Ovary (tissue), 9 donors: ENCODE data around the gene ANGPTL2. TPM values are rescaled to one million over a fixed set of nuclear protein-coding genes. Genes with fewer than 3 reads are reported as not detected.

ENCODE experiments used
- DNase-seq, 5 donors: peaks; one replicate each; pipeline ENCODE4 v3.0.0-alpha.2; 2019 to 2020
- H3K27ac ChIP-seq, 2 donors: fragments of 200-600 bp; one replicate each; pipeline versions ENCODE4 v1.5.1 to v1.8.0; 2019 to 2022
- H3K27me3 ChIP-seq: fragments of 200-600 bp; one replicate; pipeline ENCODE4 v1.8.0; 2022
- H3K36me3 ChIP-seq: fragments of 200-600 bp; sonication (generic); one replicate; pipeline ENCODE4 v1.5.1; 2019
- H3K4me1 ChIP-seq: one replicate; pipeline ENCODE4 v1.8.1; 2013; ENCODE audit warnings: mild to moderate bottlenecking, moderate library complexity; ENCODE audit not compliant: insufficient read depth
- H3K4me3 ChIP-seq: fragments of 200-600 bp; sonication (generic); one replicate; pipeline ENCODE4 v1.5.1; 2017
- H3K9me3 ChIP-seq, 2 donors: fragments of 200-600 bp in 1 of 2; sonication (generic) in 1 of 2; one replicate each; pipeline versions ENCODE4 v1.5.1 to v1.8.1; 2013 to 2019; ENCODE audit warnings: mild to moderate bottlenecking in 1 of 2, moderate library complexity in 1 of 2
- EP300 ChIP-seq: sonication (generic); formaldehyde crosslinking; IDR thresholded peaks from one replicate; pipeline ENCODE4 v1.6.1; 2017; ENCODE audit warnings: antibody characterized with exemption
- POLR2A ChIP-seq: fragments of 450-650 bp; IDR thresholded peaks from one replicate; pipeline ENCODE4 v1.6.1; 2017; ENCODE audit warnings: antibody characterized with exemption, mild to moderate bottlenecking, moderate library complexity
- WGBS, 3 donors: extraction: QIAGEN DNeasy Blood & Tissue Kit in 1 of 3; methylation state at CpG; one replicate each; pipeline versions ENCODE4 v1.1.5 to v1.1.7; 2013 to 2017; 5-methylcytosine and 5-hydroxymethylcytosine counted together
- intact Hi-C, 4 donors: fragments of 100-400 bp; cut with DNase I; formaldehyde crosslinking; loops; one replicate each; pipeline versions ENCODE4 v1.11.0 to v1.15.1; 2022 to 2023
- polyA plus RNA-seq, 2 donors: library from polyadenylated mRNA; stranded (reverse); fragments of 200-250 nt in 1 of 2; fragments of 350-450 nt in 1 of 2; fragmentation: Illumina TruSeq in 1 of 2; extraction: RNeasy Lipid Tissue Mini Kit (QIAGEN cat#74804) in 1 of 2; gene quantifications; one replicate each; pipeline ENCODE4 v1.2.3, GENCODE V29; 2013 to 2014
- total RNA-seq, 7 donors: library from RNA; depleted of rRNA in 2 of 7; stranded (reverse); fragments of >200 nt in 2 of 7; fragmentation: NEBNext Ultra II Directional in 3 of 7; extraction: Animal tissue kit (Norgen Biotek cat#: 25700) in 3 of 7; gene quantifications; one replicate each; pipeline versions ENCODE4 v1.1.0 to v1.2.4, GENCODE V29; 2016 to 2023
- TF ChIP-seq, protein P1 (sequence below), 3 donors: fragments of 450-650 bp in 2 of 3; fragments of 200-600 bp in 1 of 3; IDR thresholded peaks; one replicate each; pipeline versions ENCODE4 v1.5.1 to v1.8.0; 2016 to 2022; ENCODE audit warnings: antibody characterized with exemption in 3 of 3, mild to moderate bottlenecking in 1 of 3
- donor health status: DM: no; HTN: no; CAD: no; lungs with moderate emphysema.
- donor health status: DM: no; HTN: no; CAD: no.
- donor health status: Bipolar disorder and iron deficiency.
- donor health status: DM: yes; HTN: yes; CAD: no.
- donor health status: DM: no; HTN: no; CAD: no.
- donor health status: DM: yes; HTN: yes; CAD: no.

Gene ANGPTL2
- total and polyA plus RNA-seq, 9 donors, result 9.8 to 114 (median 64.1) TPM

DNA sequence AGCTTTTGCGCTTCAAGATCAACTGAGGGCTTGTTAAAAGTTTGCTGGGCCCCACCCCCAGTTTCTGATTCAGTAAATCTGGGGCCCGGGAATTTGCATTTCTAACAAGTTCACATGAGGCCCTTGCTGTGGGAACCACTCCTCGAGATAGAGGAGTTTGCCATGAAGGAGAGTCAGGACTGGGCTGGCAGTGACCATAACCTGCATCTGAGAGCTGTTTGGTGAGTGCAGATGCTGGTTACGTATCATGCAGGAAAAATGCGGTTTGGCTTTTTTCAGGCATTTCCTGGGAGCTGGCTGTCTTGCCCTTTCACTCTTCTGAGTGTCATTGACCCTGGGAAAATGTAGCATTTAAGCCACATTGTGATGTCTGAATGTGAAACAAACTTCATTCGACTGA lies 9.4 kb upstream of the ANGPTL2 start:
- Histone ChIP-seq H3K36me3 (no peaks in the 10 kb centered on the region), H3K4me3 (no peak overlapping the region), H3K9me3 (no peaks in the 10 kb centered on the region), H3K27me3 (no peaks in the 10 kb centered on the region), H3K27ac (no peak overlapping the region), H3K4me1 (peaks cover 12% of the 10 kb centered on the region)
- intact Hi-C loops, result loop anchor here in 1 of 4 donors (5.0 kb wide), 1 partner anchor 45 kb away; no protein-coding TSS in a partner anchor
- WGBS, 3 donors, result 49 to 58% (median 55%) methylated on average over 6 of the region's 6 CpGs
- TF ChIP-seq, protein P1, sequence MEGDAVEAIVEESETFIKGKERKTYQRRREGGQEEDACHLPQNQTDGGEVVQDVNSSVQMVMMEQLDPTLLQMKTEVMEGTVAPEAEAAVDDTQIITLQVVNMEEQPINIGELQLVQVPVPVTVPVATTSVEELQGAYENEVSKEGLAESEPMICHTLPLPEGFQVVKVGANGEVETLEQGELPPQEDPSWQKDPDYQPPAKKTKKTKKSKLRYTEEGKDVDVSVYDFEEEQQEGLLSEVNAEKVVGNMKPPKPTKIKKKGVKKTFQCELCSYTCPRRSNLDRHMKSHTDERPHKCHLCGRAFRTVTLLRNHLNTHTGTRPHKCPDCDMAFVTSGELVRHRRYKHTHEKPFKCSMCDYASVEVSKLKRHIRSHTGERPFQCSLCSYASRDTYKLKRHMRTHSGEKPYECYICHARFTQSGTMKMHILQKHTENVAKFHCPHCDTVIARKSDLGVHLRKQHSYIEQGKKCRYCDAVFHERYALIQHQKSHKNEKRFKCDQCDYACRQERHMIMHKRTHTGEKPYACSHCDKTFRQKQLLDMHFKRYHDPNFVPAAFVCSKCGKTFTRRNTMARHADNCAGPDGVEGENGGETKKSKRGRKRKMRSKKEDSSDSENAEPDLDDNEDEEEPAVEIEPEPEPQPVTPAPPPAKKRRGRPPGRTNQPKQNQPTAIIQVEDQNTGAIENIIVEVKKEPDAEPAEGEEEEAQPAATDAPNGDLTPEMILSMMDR (IDR thresholded peaks at IDR 0.05), result no peak
- TF ChIP-seq EP300 (no peak), POLR2A (no peak)
- DNase-seq, result peak in 3 of 5 donors; percentile 15 to 30 (median 21)

DNA sequence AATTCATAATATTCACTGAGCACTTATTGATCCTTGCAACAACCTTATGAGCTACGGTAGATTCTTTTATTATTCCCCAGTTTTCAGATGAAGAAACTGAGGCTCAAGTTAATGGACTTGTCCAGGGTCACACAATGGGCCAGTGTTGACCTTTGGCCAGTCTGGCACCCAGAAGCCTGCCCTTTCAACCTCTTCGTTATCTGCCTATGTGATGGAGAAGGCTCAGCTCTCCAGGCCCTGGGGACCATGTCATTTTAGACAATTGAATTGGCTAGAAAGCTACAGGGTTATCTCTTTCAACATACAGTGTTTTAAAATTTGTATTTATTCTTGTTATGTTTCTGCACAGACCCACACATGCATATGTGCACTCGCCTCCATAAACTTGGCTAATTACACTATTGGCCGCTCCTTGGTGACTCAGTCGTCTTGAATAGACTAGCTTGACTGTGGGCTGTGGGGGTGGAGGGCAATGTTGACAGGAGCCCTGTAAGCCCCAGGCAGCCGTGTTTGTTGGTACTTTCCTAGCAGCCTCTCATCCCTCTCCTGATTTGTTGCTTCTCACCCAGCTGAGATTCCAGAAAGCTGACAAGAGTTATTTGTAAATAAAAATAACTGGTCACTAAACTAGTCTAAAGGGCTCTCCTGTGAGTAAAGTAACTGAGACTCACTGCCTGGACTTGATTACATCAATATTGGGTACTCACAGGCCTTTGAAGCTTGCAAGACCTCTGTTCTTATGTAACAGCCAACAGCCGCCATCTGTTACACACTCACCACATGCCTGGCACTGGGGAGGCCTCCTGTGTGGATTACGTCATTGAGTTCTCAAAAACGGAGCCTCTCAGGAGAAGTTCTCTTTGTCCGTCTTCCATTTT lies 8.5 kb upstream of the ANGPTL2 start:
- H3K4me1 ChIP-seq, result peaks cover 12% of the 10 kb centered on the region
- no peaks in the 10 kb centered on the region for H3K36me3 ChIP-seq
- H3K9me3 ChIP-seq, result no peaks in the 10 kb centered on the region
- TF ChIP-seq, protein P1 (IDR thresholded peaks at IDR 0.05), result no peak
- TF ChIP-seq EP300 (no peak), POLR2A (no peak)
- no peak overlapping the region for H3K27ac ChIP-seq
- 70 to 77% (median 74%) methylated on average over 10 of the region's 10 CpGs for WGBS, 3 donors
- no peaks in the 10 kb centered on the region for H3K27me3 ChIP-seq
- no peak overlapping the region for H3K4me3 ChIP-seq
- intact Hi-C loops, result loop anchor here in 1 of 4 donors (5.0 kb wide), 1 partner anchor 46 kb away; no protein-coding TSS in a partner anchor
- DNase-seq, result peak; percentile 39 to 63 (median 54)

- intact Hi-C loops, result loop anchor here in 1 of 4 donors (5.0 kb wide), 1 partner anchor 47 kb away; no protein-coding TSS in a partner anchor
- TF ChIP-seq, protein P1 (IDR thresholded peaks at IDR 0.05), result no peak
- TF ChIP-seq POLR2A (no peak), EP300 (no peak)
- H3K27ac ChIP-seq, result no peak overlapping the region
These were observed 7.8 kb upstream of the ANGPTL2 start for GRCh38 chr9:127130235-127130634.

GRCh38 chr9:127129718-127130085 lies 7.3 kb upstream of the ANGPTL2 start:
- no peaks in the 10 kb centered on the region for H3K36me3 ChIP-seq
- no peak for TF ChIP-seq EP300
- TF ChIP-seq, protein P1 (IDR thresholded peaks at IDR 0.05), result no peak
- TF ChIP-seq POLR2A, result no peak
- no peaks in the 10 kb centered on the region for H3K27me3 ChIP-seq
- H3K9me3 ChIP-seq, result no peaks in the 10 kb centered on the region
- WGBS, 3 donors, result 90% methylated on average over 3 of the region's 3 CpGs
- peak in 3 of 5 donors; percentile 34 to 42 (median 39) for DNase-seq
- intact Hi-C loops, result loop anchor here in 2 of 4 donors (5.0 to 10.0 kb wide), 2 partner anchors 48 to 55 kb away; no protein-coding TSS in a partner anchor
- H3K4me3 ChIP-seq, result no peak overlapping the region
- H3K27ac ChIP-seq, result no peak overlapping the region
- H3K4me1 ChIP-seq, result peaks cover 10% of the 10 kb centered on the region

More at GRCh38 chr9:127130235-127130634, 7.8 kb upstream of the ANGPTL2 start:
- no peak for DNase-seq
- no peaks in the 10 kb centered on the region for H3K9me3 ChIP-seq
- H3K4me1 ChIP-seq, result peaks cover 11% of the 10 kb centered on the region
- H3K27me3 ChIP-seq, result no peaks in the 10 kb centered on the region
- no peak overlapping the region for H3K4me3 ChIP-seq
- WGBS, 3 donors, result 90 to 97% (median 92%) methylated on average over 2 of the region's 2 CpGs
- no peaks in the 10 kb centered on the region for H3K36me3 ChIP-seq
